ENCODE results near the gene CUBN. TPM values are rescaled to one million over a fixed set of nuclear protein-coding genes. Genes with fewer than 3 reads are reported as not detected.

CUBN gene
- total and polyA plus RNA-seq, 2 of the 13 experiments (the other 11 are each of a cell fraction or from before 2014, with no cell fraction given) = 0.27 to 0.32 TPM

GRCh38 chr10:16986082-16986405 lies 143.6 kb downstream of the CUBN start (continued):
- no peak for TF ChIP-seq EZH2 (conservative IDR thresholded peaks at IDR 0.05; ENCODE audit: low read depth, low read length)
- TF ChIP-seq IRX3 (CRISPR knock-in tag; IDR thresholded peaks at IDR 0.05; ENCODE audit: borderline replicate concordance, low read depth) = no peak

GRCh38 chr10:16984242-16984641 lies 145.4 kb downstream of the CUBN start:
- no peak for FAIRE-seq
- no peak for TF ChIP-seq THAP8 (CRISPR knock-in tag; IDR thresholded peaks at IDR 0.05; ENCODE audit: borderline replicate concordance)
- no peak for TF ChIP-seq ZNF652 (CRISPR knock-in tag; IDR thresholded peaks at IDR 0.05; ENCODE audit: borderline replicate concordance, low read depth)
- TF ChIP-seq KDM5B (CRISPR knock-in tag; IDR thresholded peaks at IDR 0.05; ENCODE audit: borderline replicate concordance) = no peak
- TF ChIP-seq ZNF331 (CRISPR knock-in tag; IDR thresholded peaks at IDR 0.05) = no peak
- no peak for TF ChIP-seq PRDM4 (CRISPR knock-in tag; IDR thresholded peaks at IDR 0.05; ENCODE audit: borderline replicate concordance)
- no peak for TF ChIP-seq E2F1 (CRISPR knock-in tag; IDR thresholded peaks at IDR 0.05)
- no peak for TF ChIP-seq MIER3 (CRISPR knock-in tag; IDR thresholded peaks at IDR 0.05; ENCODE audit: borderline replicate concordance)
- TF ChIP-seq ZBTB34 (CRISPR knock-in tag; IDR thresholded peaks at IDR 0.05) = no peak
- TF ChIP-seq ZNF432 (CRISPR knock-in tag; IDR thresholded peaks at IDR 0.05; ENCODE audit: borderline replicate concordance) = no peak
- TF ChIP-seq NFE2L1 (CRISPR knock-in tag; IDR thresholded peaks at IDR 0.05; ENCODE audit: borderline replicate concordance) = no peak
- no peak for TF ChIP-seq ZNF615 (CRISPR knock-in tag; IDR thresholded peaks at IDR 0.05; ENCODE audit: borderline replicate concordance)
- no peak for TF ChIP-seq SCMH1 (CRISPR knock-in tag; IDR thresholded peaks at IDR 0.05; ENCODE audit: borderline replicate concordance)
- no peak for TF ChIP-seq JUN (CRISPR knock-in tag; IDR thresholded peaks at IDR 0.05)
- TF ChIP-seq ATF7 (IDR thresholded peaks at IDR 0.05) = no peak
- no peak for TF ChIP-seq ATF7 (CRISPR knock-in tag; IDR thresholded peaks at IDR 0.05)
- no peak for TF ChIP-seq KLF13 (CRISPR knock-in tag; IDR thresholded peaks at IDR 0.05)

More at GRCh38 chr10:16984242-16984641, 145.4 kb downstream of the CUBN start:
- CTCF ChIA-PET (ENCODE audit: low intra/inter-chr PET ratio, low total read pairs) = no interaction called here
- H3K4me1 ChIP-seq (ENCODE audit: insufficient read depth, low read length) = peaks cover 21% of the 10 kb centered on the region
- ATAC-seq = no peak
- H3K4me3 ChIP-seq (replicated peaks in 1 of 3; ENCODE audit: insufficient read depth in 1 of 3, low read depth in 2 of 3, low read length in 3 of 3) = no peak overlapping the region
- POLR2A ChIA-PET = no interaction called here
- no peak overlapping the region for H3K4me2 ChIP-seq (ENCODE audit: low read depth, low read length)
- no TSS peak for BruUV-seq (replicated peaks)
- no peak overlapping the region for H3K27ac ChIP-seq (ENCODE audit: extremely low read length, insufficient read depth, low read length)
- no peaks in the 10 kb centered on the region for H3K79me2 ChIP-seq (ENCODE audit: insufficient read depth, low read length)
- no peaks in the 10 kb centered on the region for H3K9me3 ChIP-seq (ENCODE audit: low read length)
- no peak overlapping the region for H3K9ac ChIP-seq (ENCODE audit: insufficient read depth, low read depth, low read length)
- DNase-seq (ENCODE audit: low spot score) = no peak
- 34% methylated on average over 3 of the region's 3 CpGs for WGBS (ENCODE audit: low lambda C conversion rate)
- intact Hi-C loops (cut with micrococcal nuclease; ENCODE audit: unreplicated experiment) (no loop called here), in situ Hi-C loops (cut with HindIII; ENCODE audit: extremely low pct_ligation_motif_present, low pct_unique_long_range_greater_than_20kb) (no loop called here)
- H3K27me3 ChIP-seq (ENCODE audit: control insufficient read depth in 1 of 2, insufficient read depth in 2 of 2, low read length in 2 of 2) = no peaks in the 10 kb centered on the region
- H3K36me3 ChIP-seq (replicated peaks in 1 of 2; ENCODE audit: control insufficient read depth in 1 of 2, insufficient read depth in 2 of 2, low read length in 2 of 2) = no peaks in the 10 kb centered on the region
- H2AFZ ChIP-seq (ENCODE audit: low read length) = no peak overlapping the region
- no peaks in the 10 kb centered on the region for H4K20me1 ChIP-seq (ENCODE audit: insufficient read depth, low read length)
